Kidney epithelial cell (primary cell): Measurements from ENCODE around the gene NFS1. TPM values are rescaled to one million over a fixed set of nuclear protein-coding genes. Genes with fewer than 3 reads are reported as not detected.

Experiments used
- DNase-seq: peaks from one replicate; pipeline ENCODE4 v3.0.0-alpha.2; 2010; ENCODE audit warnings: low read depth
- H3K27me3 ChIP-seq: 2 replicates; pipeline ENCODE4 v1.6.0; 2011; ENCODE audit warnings: low read length; ENCODE audit not compliant: control insufficient read depth, insufficient read depth
- H3K36me3 ChIP-seq: 2 replicates; pipeline ENCODE4 v1.5.1; 2011; ENCODE audit warnings: low read length; ENCODE audit not compliant: control insufficient read depth, insufficient read depth
- H3K4me3 ChIP-seq: 2 replicates; pipeline ENCODE4 v1.5.1; 2011; ENCODE audit warnings: low read depth, mild to moderate bottlenecking, control low read depth, low read length
- total RNA-seq: library from RNA; depleted of rRNA; stranded (reverse); fragments of >200 nt; gene quantifications from 2 replicates; pipeline ENCODE4 v1.2.3, GENCODE V29; 2015
- TF ChIP-seq, protein P1 (sequence below): IDR thresholded peaks from 2 replicates; pipeline ENCODE4 v1.5.1; 2011; ENCODE audit warnings: mild to moderate bottlenecking, moderate library complexity, low read length, control low read depth, inconsistent platforms; ENCODE audit not compliant: insufficient read depth, poor library complexity, severe bottlenecking

Gene NFS1
- total RNA-seq, 1 donor from 2014 or later: 30.8 TPM

DNA sequence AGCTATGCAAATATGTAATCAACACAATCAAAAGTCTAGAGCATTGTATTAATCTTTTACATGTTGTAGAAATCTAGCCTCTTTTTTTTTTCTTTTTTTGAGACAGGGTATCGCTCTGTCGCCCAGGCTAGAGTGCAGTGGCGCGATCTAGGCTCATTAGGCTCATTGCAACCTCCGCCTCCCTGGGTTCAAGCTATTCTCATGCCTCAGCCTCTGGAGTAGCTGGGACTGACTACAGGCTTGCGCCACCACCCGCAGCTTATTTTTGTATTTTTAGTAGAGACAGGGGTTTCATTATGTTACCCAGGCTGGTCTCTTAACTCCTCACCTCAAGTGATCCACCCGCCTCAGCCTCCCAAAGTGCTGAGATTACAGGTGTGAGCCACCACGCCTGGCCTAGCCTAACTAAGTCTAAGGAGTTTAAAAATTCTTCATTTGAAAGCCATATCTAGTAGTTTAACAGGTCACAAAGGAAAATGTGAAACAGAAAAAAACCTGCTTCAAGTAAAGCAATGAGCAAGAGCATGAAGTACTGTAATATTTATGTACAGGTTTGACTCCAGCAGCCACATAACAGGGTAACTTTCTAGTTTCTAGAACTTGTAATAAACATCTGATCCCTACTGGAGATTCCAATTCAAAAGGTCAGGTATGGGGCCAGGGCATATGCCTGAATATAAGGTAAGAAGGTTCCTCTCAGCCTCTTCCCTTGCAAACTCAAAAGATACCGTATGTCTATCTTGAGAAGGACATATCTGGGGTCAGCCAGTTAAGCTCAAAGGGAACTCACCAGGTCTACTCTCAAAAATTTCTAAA is 38.8 kb downstream of the NFS1 start:
- DNase-seq: no peak
- TF ChIP-seq, protein P1, sequence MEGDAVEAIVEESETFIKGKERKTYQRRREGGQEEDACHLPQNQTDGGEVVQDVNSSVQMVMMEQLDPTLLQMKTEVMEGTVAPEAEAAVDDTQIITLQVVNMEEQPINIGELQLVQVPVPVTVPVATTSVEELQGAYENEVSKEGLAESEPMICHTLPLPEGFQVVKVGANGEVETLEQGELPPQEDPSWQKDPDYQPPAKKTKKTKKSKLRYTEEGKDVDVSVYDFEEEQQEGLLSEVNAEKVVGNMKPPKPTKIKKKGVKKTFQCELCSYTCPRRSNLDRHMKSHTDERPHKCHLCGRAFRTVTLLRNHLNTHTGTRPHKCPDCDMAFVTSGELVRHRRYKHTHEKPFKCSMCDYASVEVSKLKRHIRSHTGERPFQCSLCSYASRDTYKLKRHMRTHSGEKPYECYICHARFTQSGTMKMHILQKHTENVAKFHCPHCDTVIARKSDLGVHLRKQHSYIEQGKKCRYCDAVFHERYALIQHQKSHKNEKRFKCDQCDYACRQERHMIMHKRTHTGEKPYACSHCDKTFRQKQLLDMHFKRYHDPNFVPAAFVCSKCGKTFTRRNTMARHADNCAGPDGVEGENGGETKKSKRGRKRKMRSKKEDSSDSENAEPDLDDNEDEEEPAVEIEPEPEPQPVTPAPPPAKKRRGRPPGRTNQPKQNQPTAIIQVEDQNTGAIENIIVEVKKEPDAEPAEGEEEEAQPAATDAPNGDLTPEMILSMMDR: no peak
- Histone ChIP-seq H3K27me3 (no peaks in the 10 kb centered on the region), H3K36me3 (no peaks in the 10 kb centered on the region), H3K4me3 (no peak overlapping the region)

DNA sequence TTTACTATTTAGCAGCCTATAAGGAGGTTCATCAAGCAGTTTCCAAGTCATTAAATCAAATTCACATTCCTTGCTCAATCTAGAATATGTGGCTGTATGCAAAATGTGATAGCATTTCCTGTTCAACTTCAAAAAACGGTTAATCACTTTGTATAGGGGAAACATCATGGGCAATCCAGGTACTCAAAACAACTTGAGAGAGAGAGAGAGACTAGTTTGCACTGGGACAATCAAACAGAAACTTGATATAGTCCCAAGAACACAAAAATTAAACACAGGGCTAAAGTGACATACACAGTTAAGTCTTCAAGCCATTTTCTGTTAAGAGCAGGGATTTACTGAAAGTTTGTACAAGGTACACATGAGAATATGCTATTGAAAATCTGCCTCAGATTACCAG is 41.9 kb downstream of the NFS1 start:
- DNase-seq: no peak
- no peak overlapping the region for H3K4me3 ChIP-seq
- H3K27me3 ChIP-seq: no peaks in the 10 kb centered on the region
- TF ChIP-seq, protein P1: no peak
- peaks cover 7% of the 10 kb centered on the region for H3K36me3 ChIP-seq

DNA sequence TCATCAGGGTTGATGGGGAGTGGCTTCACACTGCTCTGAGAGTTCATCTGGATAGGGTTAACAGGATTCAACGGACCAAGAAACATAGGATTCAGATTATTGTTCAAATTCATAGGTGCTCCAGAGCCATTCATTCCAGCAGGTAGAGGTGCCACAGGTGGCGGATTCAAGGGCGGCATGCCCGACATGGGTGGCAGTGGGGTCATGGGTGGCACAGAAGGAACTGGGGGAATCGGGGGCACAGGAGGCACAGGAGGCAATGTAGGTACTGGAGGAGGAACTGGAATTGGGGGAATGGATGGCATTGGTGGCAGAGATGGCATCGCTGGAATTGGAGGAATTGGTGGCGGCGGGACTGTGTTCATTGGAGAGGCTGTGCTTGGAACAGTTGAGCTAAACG is 44.7 kb downstream of the NFS1 start:
- DNase-seq: no peak
- Histone ChIP-seq H3K27me3 (no peaks in the 10 kb centered on the region), H3K4me3 (no peak overlapping the region), H3K36me3 (peaks cover 7% of the 10 kb centered on the region)
- TF ChIP-seq, protein P1: no peak

DNA sequence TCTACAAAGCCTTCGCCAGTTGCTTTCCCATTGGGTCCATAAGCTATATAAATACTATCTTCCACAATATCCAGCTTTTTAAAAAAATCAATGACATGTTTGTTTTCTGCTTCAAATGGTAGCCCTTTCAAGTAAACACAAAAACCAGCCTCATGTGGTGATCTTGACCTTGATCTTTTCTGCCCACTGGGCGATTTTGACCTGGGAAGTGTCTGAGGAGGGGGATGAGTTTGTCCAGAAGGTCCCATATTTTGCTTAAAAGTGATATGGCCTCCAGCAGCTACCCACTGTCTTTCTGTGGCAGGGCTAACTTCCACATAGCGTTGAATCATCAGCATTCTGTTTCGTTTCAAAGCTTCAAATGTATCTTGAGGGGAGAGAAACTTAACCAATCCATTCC is 45.3 kb downstream of the NFS1 start:
- peaks cover 7% of the 10 kb centered on the region for H3K36me3 ChIP-seq
- DNase-seq: no peak
- H3K4me3 ChIP-seq: no peak overlapping the region
- TF ChIP-seq, protein P1: no peak
- no peaks in the 10 kb centered on the region for H3K27me3 ChIP-seq

GRCh38 chr20:35653430-35653734 is 45.8 kb downstream of the NFS1 start:
- Histone ChIP-seq H3K36me3 (peaks cover 7% of the 10 kb centered on the region), H3K27me3 (no peaks in the 10 kb centered on the region), H3K4me3 (no peak overlapping the region)
- TF ChIP-seq, protein P1: no peak
- DNase-seq: no peak
